ENCODE results near the gene LTBP1. TPM values are rescaled to one million over a fixed set of nuclear protein-coding genes. Genes with fewer than 3 reads are reported as not detected.
"Not testable (repeated sequence)": the region's sequence is repeated elsewhere in the genome, so short reads cannot be mapped to it uniquely, and the experiment has no call there.

The LTBP1 gene
- total RNA-seq, 2 experiments from 2014 or later = 0.10 to 0.27 TPM

- Mint-ChIP-seq H3K27ac (no peak overlapping the region), H3K9me3 (no peaks in the 10 kb centered on the region), H3K36me3 (no peaks in the 10 kb centered on the region), H3K4me3 (no peak overlapping the region), H3K27me3 (peaks cover 26% of the 10 kb centered on the region), H3K4me1 (ENCODE audit: low read depth) (no peaks in the 10 kb centered on the region)
- intact Hi-C loops (cut with micrococcal nuclease) = no loop called here
- ChIA-PET POLR2A (no interaction called here), CTCF (no interaction called here)
- DNase-seq = no peak
These were observed 34.9 kb downstream of the LTBP1 start for GRCh38 chr2:32981612-32982011.

DNA sequence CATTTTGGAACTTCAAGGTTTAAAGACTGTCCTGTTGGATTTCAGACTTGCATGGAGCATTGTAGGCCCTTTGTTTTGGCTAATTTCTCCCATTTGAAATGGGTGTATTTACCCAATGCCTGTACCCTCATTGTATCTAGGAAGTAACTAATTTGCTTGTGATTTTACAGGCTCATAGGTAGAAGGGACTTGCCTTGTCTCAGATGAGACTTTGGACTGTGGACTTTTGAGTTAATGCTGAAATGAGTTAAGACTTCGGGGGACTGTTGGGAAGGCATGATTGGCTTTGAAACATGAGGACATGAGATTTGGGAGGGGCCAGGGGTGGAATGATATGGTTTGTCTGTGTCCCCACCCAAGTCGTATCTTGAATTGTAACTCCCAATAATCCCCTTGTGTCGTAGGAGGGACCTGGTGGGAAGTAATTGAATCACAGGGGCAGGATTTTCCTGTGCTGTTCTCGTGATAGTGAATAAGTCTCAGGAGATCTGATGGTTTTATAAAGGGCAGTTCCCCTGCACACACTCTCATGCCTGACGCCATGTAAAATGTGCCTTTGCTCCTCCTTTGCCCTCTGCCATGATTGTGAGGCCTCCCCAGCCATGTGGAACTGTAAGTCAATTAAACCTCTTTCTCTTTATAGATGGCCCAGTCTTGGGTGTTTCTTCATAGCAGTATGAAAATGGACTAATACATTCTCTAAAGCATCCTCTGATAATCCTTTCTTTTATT is 36.6 kb downstream of the LTBP1 start:
- H3K4me1 Mint-ChIP-seq (ENCODE audit: low read depth); DNase-seq; H3K27ac Mint-ChIP-seq; POLR2A ChIA-PET; CTCF ChIA-PET; intact Hi-C loops (cut with micrococcal nuclease); H3K9me3 Mint-ChIP-seq; H3K4me3 Mint-ChIP-seq; H3K36me3 Mint-ChIP-seq: not testable (repeated sequence)
- H3K27me3 Mint-ChIP-seq = peaks cover 24% of the 10 kb centered on the region

GRCh38 chr2:32986480-32986879 is 39.7 kb downstream of the LTBP1 start:
- peaks cover 15% of the 10 kb centered on the region for H3K27me3 Mint-ChIP-seq
- DNase-seq = no peak
- intact Hi-C loops (cut with micrococcal nuclease) = no loop called here
- no peaks in the 10 kb centered on the region for H3K36me3 Mint-ChIP-seq
- CTCF ChIA-PET = no interaction called here
- H3K4me3 Mint-ChIP-seq = no peak overlapping the region
- POLR2A ChIA-PET = no interaction called here
- no peaks in the 10 kb centered on the region for H3K4me1 Mint-ChIP-seq (ENCODE audit: low read depth)
- H3K27ac Mint-ChIP-seq = no peak overlapping the region
- no peaks in the 10 kb centered on the region for H3K9me3 Mint-ChIP-seq

GRCh38 chr2:32988525-32988924 is 41.8 kb downstream of the LTBP1 start:
- ChIA-PET CTCF (no interaction called here), POLR2A (no interaction called here)
- Mint-ChIP-seq H3K27me3 (peaks cover 20% of the 10 kb centered on the region), H3K36me3 (no peaks in the 10 kb centered on the region), H3K4me3 (no peak overlapping the region), H3K4me1 (ENCODE audit: low read depth) (no peaks in the 10 kb centered on the region), H3K27ac (no peak overlapping the region), H3K9me3 (no peaks in the 10 kb centered on the region)
- intact Hi-C loops (cut with micrococcal nuclease) = no loop called here
- no peak for DNase-seq

DNA sequence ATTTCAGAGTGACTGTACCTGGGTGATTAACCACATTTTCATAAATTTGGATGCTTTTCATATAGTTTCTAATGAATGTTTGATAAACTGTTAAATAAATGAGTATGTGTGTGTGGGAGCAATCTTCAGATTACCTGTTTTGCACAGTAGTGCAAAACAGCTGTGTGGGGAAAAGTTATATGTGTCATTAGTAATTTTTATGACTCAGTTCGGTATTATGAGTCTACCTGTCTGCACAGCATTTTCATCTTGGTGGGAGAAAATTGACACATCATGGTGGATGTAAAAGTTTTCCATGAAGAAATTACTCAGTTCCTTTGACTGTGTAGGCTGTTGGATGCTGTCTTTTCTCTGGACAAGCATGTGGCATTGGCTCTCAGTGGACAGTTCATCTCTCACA is 43.8 kb downstream of the LTBP1 start:
- Mint-ChIP-seq H3K4me1 (ENCODE audit: low read depth) (no peaks in the 10 kb centered on the region), H3K4me3 (no peak overlapping the region), H3K36me3 (no peaks in the 10 kb centered on the region), H3K9me3 (no peaks in the 10 kb centered on the region), H3K27me3 (peaks cover 18% of the 10 kb centered on the region), H3K27ac (no peak overlapping the region)
- no peak for DNase-seq
- intact Hi-C loops (cut with micrococcal nuclease) = no loop called here
- CTCF ChIA-PET = no interaction called here
- POLR2A ChIA-PET = no interaction called here

GRCh38 chr2:32991091-32991845 is 44.5 kb downstream of the LTBP1 start:
- CTCF ChIA-PET = no interaction called here
- H3K9me3 Mint-ChIP-seq = no peaks in the 10 kb centered on the region
- H3K27me3 Mint-ChIP-seq = peaks cover 14% of the 10 kb centered on the region
- H3K27ac Mint-ChIP-seq = no peak overlapping the region
- H3K4me1 Mint-ChIP-seq (ENCODE audit: low read depth) = no peaks in the 10 kb centered on the region
- no peaks in the 10 kb centered on the region for H3K36me3 Mint-ChIP-seq
- POLR2A ChIA-PET = no interaction called here
- intact Hi-C loops (cut with micrococcal nuclease) = no loop called here
- no peak for DNase-seq
- no peak overlapping the region for H3K4me3 Mint-ChIP-seq

- Mint-ChIP-seq H3K4me3 (no peak overlapping the region), H3K9me3 (peaks cover 2% of the 10 kb centered on the region), H3K27me3 (peaks cover 14% of the 10 kb centered on the region), H3K27ac (no peak overlapping the region), H3K36me3 (no peaks in the 10 kb centered on the region), H3K4me1 (ENCODE audit: low read depth) (no peaks in the 10 kb centered on the region)
- ChIA-PET CTCF (no interaction called here), POLR2A (no interaction called here)
- DNase-seq = no peak
- intact Hi-C loops (cut with micrococcal nuclease) = no loop called here
These were observed 46.3 kb downstream of the LTBP1 start for GRCh38 chr2:32993005-32993539.

DNA sequence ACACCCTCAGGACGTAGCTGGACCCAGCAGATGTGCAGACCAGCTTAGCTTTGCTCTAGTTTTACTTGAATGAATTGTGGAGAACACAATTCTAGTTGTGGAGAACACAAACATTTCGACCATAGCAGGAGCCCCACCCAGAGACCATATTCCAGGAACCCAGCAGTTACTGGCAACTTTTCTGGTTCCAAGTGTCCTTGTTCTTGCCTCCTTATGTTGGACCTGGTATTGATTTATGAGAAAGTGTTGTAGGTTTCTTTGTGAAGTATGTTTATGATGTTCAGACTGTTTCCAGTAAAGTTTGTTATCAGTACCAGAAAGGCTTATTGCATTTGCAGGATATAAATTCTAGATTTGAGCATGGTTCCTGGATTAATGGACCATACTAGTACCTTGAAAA is 51.0 kb downstream of the LTBP1 start:
- CTCF ChIA-PET = no interaction called here
- intact Hi-C loops (cut with micrococcal nuclease) = no loop called here
- H3K36me3 Mint-ChIP-seq = no peaks in the 10 kb centered on the region
- POLR2A ChIA-PET = no interaction called here
- H3K27ac Mint-ChIP-seq = no peak overlapping the region
- H3K4me1 Mint-ChIP-seq (ENCODE audit: low read depth) = no peaks in the 10 kb centered on the region
- no peak overlapping the region for H3K4me3 Mint-ChIP-seq
- peaks cover 2% of the 10 kb centered on the region for H3K9me3 Mint-ChIP-seq
- no peak for DNase-seq
- peaks cover 6% of the 10 kb centered on the region for H3K27me3 Mint-ChIP-seq

DNA sequence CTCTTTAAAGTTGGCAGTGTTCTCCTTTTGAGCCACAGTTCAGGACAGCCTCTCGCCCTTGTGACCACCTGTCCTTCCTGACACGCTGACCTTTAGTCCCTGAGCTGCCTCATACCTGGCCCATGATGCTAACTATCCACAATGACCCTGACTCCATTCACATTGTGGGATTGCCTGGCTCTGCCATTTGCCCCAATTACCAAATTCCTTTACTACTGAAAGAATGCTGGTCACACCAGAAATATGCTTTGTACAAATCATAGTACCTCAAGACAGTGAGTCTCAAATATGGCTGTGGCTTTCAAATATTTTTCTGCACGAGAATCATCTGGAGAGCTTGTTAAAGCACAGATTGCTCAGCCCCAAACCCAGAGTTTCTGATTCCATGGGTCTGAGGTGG is 54.2 kb downstream of the LTBP1 start:
- ChIA-PET POLR2A (no interaction called here), CTCF (no interaction called here)
- no peak for DNase-seq
- Mint-ChIP-seq H3K9me3 (peaks cover 2% of the 10 kb centered on the region), H3K27ac (no peak overlapping the region), H3K36me3 (no peaks in the 10 kb centered on the region), H3K27me3 (no peaks in the 10 kb centered on the region), H3K4me3 (no peak overlapping the region), H3K4me1 (ENCODE audit: low read depth) (no peaks in the 10 kb centered on the region)
- intact Hi-C loops (cut with micrococcal nuclease) = no loop called here

GRCh38 chr2:33001823-33002222 is 55.1 kb downstream of the LTBP1 start:
- Mint-ChIP-seq H3K9me3 (no peaks in the 10 kb centered on the region), H3K27me3 (no peaks in the 10 kb centered on the region), H3K27ac (no peak overlapping the region), H3K4me3 (no peak overlapping the region), H3K36me3 (no peaks in the 10 kb centered on the region), H3K4me1 (ENCODE audit: low read depth) (no peaks in the 10 kb centered on the region)
- POLR2A ChIA-PET = no interaction called here
- CTCF ChIA-PET = no interaction called here
- intact Hi-C loops (cut with micrococcal nuclease) = no loop called here
- DNase-seq = no peak

GRCh38 chr2:33002863-33003262 is 56.1 kb downstream of the LTBP1 start:
- no peak for DNase-seq
- Mint-ChIP-seq H3K4me1 (ENCODE audit: low read depth) (no peaks in the 10 kb centered on the region), H3K4me3 (no peak overlapping the region), H3K27me3 (no peaks in the 10 kb centered on the region), H3K27ac (no peak overlapping the region), H3K9me3 (no peaks in the 10 kb centered on the region), H3K36me3 (no peaks in the 10 kb centered on the region)
- intact Hi-C loops (cut with micrococcal nuclease) = no loop called here
- CTCF ChIA-PET = no interaction called here
- POLR2A ChIA-PET = no interaction called here

GRCh38 chr2:33005057-33005456 is 58.3 kb downstream of the LTBP1 start:
- Mint-ChIP-seq H3K36me3 (no peaks in the 10 kb centered on the region), H3K9me3 (no peaks in the 10 kb centered on the region), H3K4me1 (ENCODE audit: low read depth) (no peaks in the 10 kb centered on the region), H3K4me3 (no peak overlapping the region), H3K27ac (no peak overlapping the region), H3K27me3 (peaks cover 1% of the 10 kb centered on the region)
- intact Hi-C loops (cut with micrococcal nuclease) = no loop called here
- DNase-seq = no peak
- CTCF ChIA-PET = no interaction called here
- POLR2A ChIA-PET = no interaction called here

DNA sequence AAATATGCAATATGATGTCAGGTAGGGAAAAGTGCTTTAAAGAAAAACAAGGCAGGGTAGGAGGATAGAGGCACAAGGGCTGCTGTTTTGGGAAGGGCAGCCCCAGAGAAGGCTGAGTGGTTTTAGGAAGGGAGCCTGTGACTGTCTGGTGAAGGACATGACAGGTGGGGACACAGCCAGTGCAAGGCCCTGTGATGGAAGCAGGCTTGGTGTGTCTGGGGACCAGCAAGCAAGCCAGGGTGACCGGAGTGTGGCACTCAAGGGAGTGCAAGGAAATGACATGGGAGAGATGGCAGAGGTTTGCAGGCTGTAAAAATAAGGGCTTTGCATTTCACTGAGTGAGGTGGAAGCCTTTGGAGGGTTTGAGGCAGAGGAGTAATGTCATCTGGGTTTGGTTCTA is 62.0 kb downstream of the LTBP1 start:
- CTCF ChIA-PET = no interaction called here
- Mint-ChIP-seq H3K9me3 (no peaks in the 10 kb centered on the region), H3K36me3 (no peaks in the 10 kb centered on the region), H3K4me1 (ENCODE audit: low read depth) (no peaks in the 10 kb centered on the region), H3K27ac (no peak overlapping the region), H3K4me3 (no peak overlapping the region), H3K27me3 (peaks cover 1% of the 10 kb centered on the region)
- POLR2A ChIA-PET = no interaction called here
- DNase-seq = no peak
- intact Hi-C loops (cut with micrococcal nuclease) = no loop called here
